ENCODE results near the gene CPXM1.

The CPXM1 gene

GRCh38 chr20:2797136-2797983 is 3.1 kb downstream of the CPXM1 start:
- no peak for TF ChIP-seq CTCF (IDR thresholded peaks at IDR 0.05; ENCODE audit: low read depth, low read length)
- in situ Hi-C loops (cut with HindIII; ENCODE audit: low sequenced_read_pairs): no loop called here

GRCh38 chr20:2796011-2796660 is 4.3 kb downstream of the CPXM1 start:
- no peak for DNase-seq (ENCODE audit: low read depth, low spot score)
- no peak for TF ChIP-seq CTCF (IDR thresholded peaks at IDR 0.05; ENCODE audit: low read depth, low read length)
- no peak overlapping the region for H3K4me3 ChIP-seq (ENCODE audit: low read depth, low read length)
- in situ Hi-C loops (cut with HindIII; ENCODE audit: low sequenced_read_pairs): no loop called here

More at GRCh38 chr20:2797136-2797983, 3.1 kb downstream of the CPXM1 start:
- no peak for DNase-seq (ENCODE audit: low read depth, low spot score)
- no peak overlapping the region for H3K4me3 ChIP-seq (ENCODE audit: low read depth, low read length)

GRCh38 chr20:2795451-2795850 is 5.0 kb downstream of the CPXM1 start:
- no peak for DNase-seq (ENCODE audit: low read depth, low spot score)
- H3K4me3 ChIP-seq (ENCODE audit: low read depth, low read length): no peak overlapping the region
- no peak for TF ChIP-seq CTCF (IDR thresholded peaks at IDR 0.05; ENCODE audit: low read depth, low read length)
- in situ Hi-C loops (cut with HindIII; ENCODE audit: low sequenced_read_pairs): no loop called here

- TF ChIP-seq CTCF (IDR thresholded peaks at IDR 0.05; ENCODE audit: low read depth, low read length): no peak
- no peak overlapping the region for H3K4me3 ChIP-seq (ENCODE audit: low read depth, low read length)
- DNase-seq (ENCODE audit: low read depth, low spot score): no peak
- in situ Hi-C loops (cut with HindIII; ENCODE audit: low sequenced_read_pairs): no loop called here
Measured at GRCh38 chr20:2794866-2795447, 5.5 kb downstream of the CPXM1 start.

GRCh38 chr20:2794202-2794748 is 6.2 kb downstream of the CPXM1 start:
- in situ Hi-C loops (cut with HindIII; ENCODE audit: low sequenced_read_pairs): no loop called here
- DNase-seq (ENCODE audit: low read depth, low spot score): no peak
- no peak overlapping the region for H3K4me3 ChIP-seq (ENCODE audit: low read depth, low read length)
- no peak for TF ChIP-seq CTCF (IDR thresholded peaks at IDR 0.05; ENCODE audit: low read depth, low read length)

GRCh38 chr20:2793471-2793870 is 7.0 kb downstream of the CPXM1 start:
- TF ChIP-seq CTCF (IDR thresholded peaks at IDR 0.05; ENCODE audit: low read depth, low read length): no peak
- in situ Hi-C loops (cut with HindIII; ENCODE audit: low sequenced_read_pairs): no loop called here
- no peak for DNase-seq (ENCODE audit: low read depth, low spot score)
- no peak overlapping the region for H3K4me3 ChIP-seq (ENCODE audit: low read depth, low read length)

Data from astrocyte of the spinal cord (primary cell).